Osteoblast (primary cell): ENCODE measurements around the gene SMPD3. TPM values are rescaled to one million over a fixed set of nuclear protein-coding genes. Genes with fewer than 3 reads are reported as not detected.

Experiments used
- DNase-seq: peaks from one replicate; pipeline ENCODE4 v3.0.0; 2011; ENCODE audit warnings: low spot score, mixed read lengths; ENCODE audit not compliant: insufficient read length; ENCODE audit errors: missing footprints
- H2AFZ ChIP-seq: 2 replicates; pipeline ENCODE4 v1.6.0; 2011; ENCODE audit warnings: mild to moderate bottlenecking, low read length
- H3K27ac ChIP-seq: 2 replicates; pipeline ENCODE4 v1.5.1; 2011; ENCODE audit warnings: mild to moderate bottlenecking, low read depth, low read length, moderate library complexity
- H3K27me3 ChIP-seq: 2 replicates; pipeline ENCODE4 v1.6.0; 2012; ENCODE audit warnings: mild to moderate bottlenecking, control low read depth, inconsistent platforms, low read length, moderate library complexity; ENCODE audit not compliant: insufficient read depth
- H3K36me3 ChIP-seq: 2 replicates; pipeline ENCODE4 v1.5.1; 2011; ENCODE audit warnings: mild to moderate bottlenecking, low read length, control low read depth, moderate library complexity; ENCODE audit not compliant: insufficient read depth
- H3K4me1 ChIP-seq: 2 replicates; pipeline ENCODE4 v1.5.1; 2011; ENCODE audit warnings: mild to moderate bottlenecking, low read length, control low read depth, moderate library complexity; ENCODE audit not compliant: insufficient read depth
- H3K4me2 ChIP-seq: 2 replicates; pipeline ENCODE4 v1.6.0; 2011; ENCODE audit warnings: mild to moderate bottlenecking, low read length; ENCODE audit not compliant: insufficient read depth
- H3K4me3 ChIP-seq: fragments of 200-600 bp; sonication (generic); 3 replicates; pipeline ENCODE4 v1.5.1; 2012; ENCODE audit warnings: mild to moderate bottlenecking, low read length, inconsistent platforms; ENCODE audit not compliant: insufficient read depth
- H3K79me2 ChIP-seq: 2 replicates; pipeline ENCODE4 v1.6.0; 2012; ENCODE audit warnings: mild to moderate bottlenecking, low read length, control low read depth, inconsistent platforms; ENCODE audit not compliant: insufficient read depth
- H3K9me3 ChIP-seq: 2 replicates; pipeline ENCODE4 v1.5.1; 2011; ENCODE audit warnings: low read depth, low read length, control low read depth
- H4K20me1 ChIP-seq: 2 replicates; pipeline ENCODE4 v1.6.0; 2012; ENCODE audit warnings: mild to moderate bottlenecking, low read length, control low read depth; ENCODE audit not compliant: insufficient read depth
- total RNA-seq: library from RNA; depleted of rRNA; stranded (reverse); fragments of >200 nt; gene quantifications from 2 replicates; pipeline ENCODE4 v1.2.3, GENCODE V29; 2012
- TF ChIP-seq, protein P1 (sequence below): IDR thresholded peaks from 2 replicates; pipeline ENCODE4 v1.5.1; 2011; ENCODE audit warnings: mild to moderate bottlenecking, low read depth, low read length, moderate library complexity; ENCODE audit errors: extremely low read depth

Gene SMPD3
- total RNA-seq, 1 donor = 0.72 TPM

DNA sequence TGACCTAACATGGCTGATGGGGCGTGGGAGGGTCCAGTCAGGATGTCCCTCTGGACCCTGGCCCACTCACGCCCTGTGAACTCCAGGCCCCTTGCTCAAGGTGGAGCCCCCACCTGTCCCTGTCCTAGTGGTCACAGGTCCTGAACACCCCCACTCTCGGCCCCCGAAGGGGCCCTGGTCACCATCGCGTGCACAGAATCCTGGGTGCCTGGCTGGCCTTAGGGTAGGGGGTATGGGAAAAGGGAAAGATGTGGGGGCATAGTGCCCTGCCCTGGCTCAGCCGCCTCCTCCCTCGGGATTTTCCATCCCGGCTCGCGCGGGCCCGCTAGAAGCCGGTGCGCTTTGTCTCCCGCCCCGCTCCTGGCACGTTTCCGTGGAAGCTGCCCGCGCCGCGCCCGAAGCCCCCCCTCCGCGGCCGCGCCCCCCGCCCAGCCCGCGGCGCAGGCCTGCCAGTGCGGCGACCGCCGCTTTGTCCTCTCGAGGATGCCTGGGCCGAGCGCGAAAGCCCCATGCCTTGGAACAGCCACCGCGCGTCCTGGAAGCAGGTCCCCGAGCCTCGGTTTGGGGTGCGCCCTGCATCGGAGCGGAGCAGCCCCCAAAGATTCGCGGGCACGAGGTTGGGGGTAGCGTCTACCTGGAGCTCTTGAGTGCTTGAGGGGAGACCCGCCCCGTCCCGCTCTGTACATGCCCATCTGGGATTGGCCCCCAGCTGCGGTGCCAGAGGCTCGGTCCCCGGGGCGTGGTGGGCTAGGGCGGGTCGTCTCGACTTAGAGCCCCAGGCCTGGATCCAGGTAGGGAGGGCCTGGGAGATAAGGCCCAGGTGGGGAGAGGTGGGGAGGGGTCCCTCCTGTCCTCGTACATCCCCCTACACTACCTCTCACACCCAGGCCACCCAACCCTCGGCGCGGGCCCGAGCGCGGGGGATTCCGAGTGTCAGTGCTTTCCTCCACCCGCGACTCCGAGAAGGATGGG is 1.3 kb downstream of the SMPD3 start:
- H3K4me2 ChIP-seq = no peak overlapping the region
- TF ChIP-seq, protein P1, sequence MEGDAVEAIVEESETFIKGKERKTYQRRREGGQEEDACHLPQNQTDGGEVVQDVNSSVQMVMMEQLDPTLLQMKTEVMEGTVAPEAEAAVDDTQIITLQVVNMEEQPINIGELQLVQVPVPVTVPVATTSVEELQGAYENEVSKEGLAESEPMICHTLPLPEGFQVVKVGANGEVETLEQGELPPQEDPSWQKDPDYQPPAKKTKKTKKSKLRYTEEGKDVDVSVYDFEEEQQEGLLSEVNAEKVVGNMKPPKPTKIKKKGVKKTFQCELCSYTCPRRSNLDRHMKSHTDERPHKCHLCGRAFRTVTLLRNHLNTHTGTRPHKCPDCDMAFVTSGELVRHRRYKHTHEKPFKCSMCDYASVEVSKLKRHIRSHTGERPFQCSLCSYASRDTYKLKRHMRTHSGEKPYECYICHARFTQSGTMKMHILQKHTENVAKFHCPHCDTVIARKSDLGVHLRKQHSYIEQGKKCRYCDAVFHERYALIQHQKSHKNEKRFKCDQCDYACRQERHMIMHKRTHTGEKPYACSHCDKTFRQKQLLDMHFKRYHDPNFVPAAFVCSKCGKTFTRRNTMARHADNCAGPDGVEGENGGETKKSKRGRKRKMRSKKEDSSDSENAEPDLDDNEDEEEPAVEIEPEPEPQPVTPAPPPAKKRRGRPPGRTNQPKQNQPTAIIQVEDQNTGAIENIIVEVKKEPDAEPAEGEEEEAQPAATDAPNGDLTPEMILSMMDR = no peak
- no peaks in the 10 kb centered on the region for H3K36me3 ChIP-seq
- DNase-seq = peak; percentile 58
- H3K4me1 ChIP-seq = peaks cover 22% of the 10 kb centered on the region
- H3K4me3 ChIP-seq = no peak overlapping the region
- no peak overlapping the region for H2AFZ ChIP-seq
- H3K27me3 ChIP-seq = peaks cover 28% of the 10 kb centered on the region
- no peaks in the 10 kb centered on the region for H3K9me3 ChIP-seq
- H3K79me2 ChIP-seq = no peaks in the 10 kb centered on the region
- H4K20me1 ChIP-seq = peaks cover 2% of the 10 kb centered on the region
- no peak overlapping the region for H3K27ac ChIP-seq

DNA sequence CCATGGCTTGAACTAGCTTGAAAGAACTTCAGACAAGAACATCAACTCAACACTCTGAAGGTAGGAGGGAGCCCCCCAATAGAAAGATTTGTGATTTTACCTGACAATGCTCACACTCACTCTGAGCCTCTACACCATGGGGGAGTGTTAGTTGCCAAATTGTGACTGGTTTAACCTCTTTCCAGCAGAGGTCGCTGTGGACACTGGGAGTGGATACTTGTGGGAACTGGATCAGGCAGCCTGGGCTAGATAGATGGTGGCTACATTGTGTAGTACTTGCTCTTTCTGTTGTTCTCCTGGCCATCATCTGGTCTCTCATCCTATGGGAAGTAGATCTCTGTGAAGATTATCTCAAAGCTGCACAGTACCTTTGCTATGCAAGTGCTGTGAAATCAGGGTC is 2.9 kb downstream of the SMPD3 start:
- Histone ChIP-seq H3K36me3 (no peaks in the 10 kb centered on the region), H3K4me2 (no peak overlapping the region), H3K9me3 (no peaks in the 10 kb centered on the region), H3K4me3 (no peak overlapping the region), H3K79me2 (no peaks in the 10 kb centered on the region), H3K4me1 (peaks cover 7% of the 10 kb centered on the region), H2AFZ (no peak overlapping the region), H4K20me1 (peaks cover 2% of the 10 kb centered on the region), H3K27me3 (peaks cover 28% of the 10 kb centered on the region), H3K27ac (no peak overlapping the region)
- TF ChIP-seq, protein P1 = peak; percentile 62
- peak; percentile 84 for DNase-seq

DNA sequence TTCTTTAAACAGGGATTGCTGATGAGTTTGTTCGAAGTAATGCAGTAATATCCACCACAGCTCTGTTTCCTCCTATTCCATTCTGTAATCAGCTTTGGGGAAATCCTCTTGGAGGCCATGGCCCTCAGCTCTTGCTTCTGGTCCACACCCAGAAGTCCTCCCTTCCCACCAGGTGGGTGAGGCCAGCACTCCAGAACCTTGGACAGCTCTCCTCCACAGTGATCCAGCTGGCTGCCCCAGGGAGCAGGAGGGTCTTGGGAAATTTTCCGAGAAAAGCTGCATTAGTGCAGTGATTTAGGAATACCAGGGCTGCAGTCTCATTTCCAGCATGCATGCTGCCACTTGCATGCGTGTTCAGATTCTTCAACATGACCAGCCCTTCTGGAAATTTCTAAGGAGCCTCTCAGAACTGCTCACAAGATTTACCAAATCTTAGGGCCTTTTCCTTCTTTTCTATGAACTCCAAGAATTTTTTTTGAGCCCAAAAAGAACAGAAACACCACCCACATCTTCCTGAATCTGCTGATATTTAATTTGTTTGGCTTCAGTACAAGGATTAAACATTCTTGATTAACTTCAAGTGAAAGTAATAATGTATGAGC is 4.2 kb downstream of the SMPD3 start:
- H3K27me3 ChIP-seq = peaks cover 36% of the 10 kb centered on the region
- H3K79me2 ChIP-seq = no peaks in the 10 kb centered on the region
- no peak overlapping the region for H3K27ac ChIP-seq
- no peak overlapping the region for H3K4me3 ChIP-seq
- TF ChIP-seq, protein P1 = no peak
- H3K4me2 ChIP-seq = no peak overlapping the region
- H2AFZ ChIP-seq = no peak overlapping the region
- H3K4me1 ChIP-seq = peaks cover 6% of the 10 kb centered on the region
- H3K36me3 ChIP-seq = no peaks in the 10 kb centered on the region
- DNase-seq = peak; percentile 70
- peaks cover 2% of the 10 kb centered on the region for H4K20me1 ChIP-seq
- H3K9me3 ChIP-seq = no peaks in the 10 kb centered on the region

DNA sequence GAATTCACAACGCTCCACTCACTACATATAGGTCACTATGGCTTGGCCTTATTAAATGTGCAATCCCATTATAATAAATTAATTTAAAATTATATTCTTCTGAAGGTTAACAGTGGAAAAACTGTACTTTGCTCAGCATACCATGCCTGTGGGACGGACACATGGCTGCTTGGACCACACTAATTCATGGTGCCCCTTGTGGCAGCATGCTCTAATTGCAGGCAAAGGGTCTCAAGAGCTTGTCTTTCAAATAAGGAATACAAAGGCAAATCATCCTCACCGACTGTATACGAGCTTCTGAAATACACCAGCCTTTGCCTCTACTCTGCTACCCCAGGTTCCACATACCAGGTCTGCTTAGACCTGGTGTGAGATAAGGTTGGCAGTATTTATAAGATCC is 11.7 kb downstream of the SMPD3 start:
- no peaks in the 10 kb centered on the region for H3K36me3 ChIP-seq
- H3K4me1 ChIP-seq = no peaks in the 10 kb centered on the region
- TF ChIP-seq, protein P1 = peak; percentile 26
- no peak overlapping the region for H3K27ac ChIP-seq
- H2AFZ ChIP-seq = no peak overlapping the region
- H3K9me3 ChIP-seq = no peaks in the 10 kb centered on the region
- no peak overlapping the region for H3K4me3 ChIP-seq
- no peaks in the 10 kb centered on the region for H3K79me2 ChIP-seq
- no peaks in the 10 kb centered on the region for H4K20me1 ChIP-seq
- DNase-seq = no peak
- peaks cover 24% of the 10 kb centered on the region for H3K27me3 ChIP-seq
- no peak overlapping the region for H3K4me2 ChIP-seq
